ENCODE data around the gene ARHGEF9.
"Not testable (repeated sequence)": the region's sequence is repeated elsewhere in the genome, so short reads cannot be mapped to it uniquely, and the experiment has no call there.

Gene ARHGEF9

DNA sequence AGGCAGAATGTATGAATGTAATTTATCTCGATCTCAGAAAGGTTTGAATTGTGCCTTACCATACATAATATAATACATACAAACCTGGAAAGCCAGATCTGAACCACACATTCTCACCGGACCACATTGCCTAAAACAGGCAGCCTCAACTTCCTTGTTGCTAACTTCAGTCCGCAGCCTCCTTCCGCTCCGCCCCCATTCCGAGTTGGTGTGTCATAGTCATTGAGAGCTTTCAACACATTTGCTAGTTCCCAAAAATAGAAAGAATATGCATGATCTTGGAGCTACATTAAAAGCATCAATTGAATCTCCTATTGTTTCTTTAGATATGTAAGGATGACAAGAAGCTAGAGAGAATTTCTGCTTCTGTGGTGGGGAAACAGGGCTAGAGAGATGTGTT lies 127.2 kb downstream of the ARHGEF9 start:
- DNase-seq = no peak

DNA sequence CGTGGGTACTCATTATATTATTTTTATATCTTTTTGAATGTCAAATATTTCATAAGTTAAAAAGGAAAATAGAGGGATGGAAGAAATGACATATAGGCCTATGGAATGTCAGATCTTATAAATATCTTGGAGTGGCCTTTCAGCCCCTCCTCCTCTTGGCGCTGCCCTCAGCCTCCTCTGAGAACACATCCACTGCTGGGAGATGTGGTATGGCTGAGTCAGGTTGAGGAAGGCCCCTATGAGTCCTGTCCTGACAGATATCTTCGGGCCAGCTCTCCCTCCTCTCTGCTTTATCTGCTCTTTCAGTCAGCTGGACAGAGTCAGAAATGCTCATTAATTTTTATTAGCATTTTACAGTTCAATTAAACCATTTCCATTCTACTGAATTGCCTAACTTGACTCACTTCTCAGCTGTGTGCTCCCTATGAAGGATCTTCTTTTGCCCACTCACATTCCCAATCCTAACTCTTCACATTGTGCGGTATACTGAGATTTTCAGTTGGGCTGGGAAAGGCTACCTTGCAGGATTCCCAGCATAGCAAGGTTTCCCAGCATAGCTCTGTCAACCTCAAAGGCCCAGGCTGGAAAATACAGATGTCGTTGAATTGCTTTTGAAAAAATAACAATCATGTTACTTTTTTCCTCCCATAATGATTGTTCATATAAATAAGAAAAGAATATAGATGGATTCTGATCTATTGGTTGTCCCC lies 128.0 kb downstream of the ARHGEF9 start:
- DNase-seq = no peak

DNA sequence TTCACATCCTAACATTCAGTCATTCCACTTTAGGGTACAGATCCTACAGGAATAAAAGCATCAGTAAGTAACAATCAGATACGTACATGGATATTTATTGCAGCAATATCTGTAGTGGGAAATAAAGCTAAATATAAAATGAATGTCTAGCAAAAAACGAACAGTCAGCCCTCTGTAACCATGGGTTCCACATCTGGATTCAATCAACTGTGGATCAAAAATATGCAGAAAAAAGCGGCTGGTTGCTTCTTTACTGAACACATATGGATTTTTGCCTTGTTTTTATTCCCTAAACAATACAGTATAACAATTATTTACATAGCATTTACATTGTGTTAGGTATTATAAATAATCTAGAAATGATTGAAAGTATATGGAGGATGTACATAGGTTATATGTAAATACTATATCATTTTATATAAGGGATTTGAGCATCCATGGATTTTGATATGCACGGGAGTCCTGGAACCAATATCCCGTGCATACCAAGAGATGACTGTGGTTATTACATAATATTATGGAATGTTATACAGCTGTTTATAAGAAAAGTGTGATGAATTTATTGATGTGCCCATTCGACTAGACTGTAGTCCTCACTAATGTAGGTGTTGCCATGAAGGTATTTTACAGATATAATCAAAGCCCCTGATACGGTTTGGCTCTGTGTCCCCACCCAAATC lies 132.8 kb downstream of the ARHGEF9 start:
- no peak for DNase-seq

DNA sequence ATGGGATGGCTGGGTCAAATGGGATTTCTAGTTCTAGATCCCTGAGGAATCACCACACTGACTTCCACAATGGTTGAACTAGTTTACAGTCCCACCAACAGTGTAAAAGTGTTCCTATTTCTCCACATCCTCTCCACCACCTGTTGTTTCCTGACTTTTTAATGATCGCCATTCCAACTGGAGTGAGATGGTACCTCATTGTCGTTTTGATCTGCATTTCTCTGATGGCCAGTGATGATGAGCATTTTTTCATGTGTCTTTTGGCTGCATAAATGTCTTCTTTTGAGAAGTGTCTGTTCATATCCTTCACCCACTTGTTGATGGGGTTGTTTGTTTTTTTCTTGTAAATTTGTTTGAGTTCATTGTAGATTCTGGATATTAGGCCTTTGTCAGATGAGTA lies 139.3 kb downstream of the ARHGEF9 start:
- not testable (repeated sequence) for DNase-seq

DNA sequence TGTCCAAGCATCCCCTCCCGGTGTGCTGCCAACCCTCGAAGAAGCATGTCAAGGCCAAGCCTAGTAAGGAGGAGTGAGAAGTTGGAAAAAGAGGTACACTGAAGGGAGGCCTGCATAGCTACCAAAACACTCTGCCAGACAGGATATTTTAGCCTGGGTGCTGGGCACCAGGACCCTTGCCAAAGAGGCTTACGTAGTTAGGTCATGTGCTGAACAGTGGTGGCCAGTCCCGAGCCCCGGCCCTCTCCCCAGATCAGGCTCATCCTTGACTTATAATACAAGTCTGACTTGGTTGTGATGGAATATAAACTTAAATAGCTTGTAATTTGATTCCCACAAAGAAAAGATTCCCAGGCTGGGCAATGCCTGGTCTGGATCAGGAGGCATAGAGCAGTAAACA lies 149.3 kb downstream of the ARHGEF9 start:
- DNase-seq = no peak

DNA sequence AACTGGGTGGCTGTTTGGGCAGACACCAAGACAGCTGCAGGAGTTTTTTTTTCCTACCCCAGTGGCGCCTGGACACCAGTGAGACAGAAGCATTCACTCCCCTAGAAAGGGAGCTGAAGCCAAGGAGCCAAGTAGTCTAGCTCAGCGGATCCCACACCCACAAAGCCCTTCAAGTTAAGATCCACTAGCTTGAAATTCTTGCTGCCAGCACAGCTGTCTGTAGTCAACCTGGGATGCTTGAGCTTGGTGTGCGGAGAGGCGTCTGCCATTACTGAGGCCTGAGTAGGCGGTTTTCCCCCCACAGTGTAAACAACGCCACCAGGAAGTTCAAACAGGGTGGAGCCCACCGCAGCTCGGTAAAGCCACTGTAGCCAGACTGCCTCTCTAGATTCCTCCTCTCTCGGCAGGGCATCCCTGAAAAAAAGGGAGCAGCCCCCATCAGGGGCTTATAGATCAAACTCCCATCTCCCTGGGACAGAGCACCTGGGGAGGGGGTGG lies 171.4 kb downstream of the ARHGEF9 start:
- DNase-seq = no peak

DNA sequence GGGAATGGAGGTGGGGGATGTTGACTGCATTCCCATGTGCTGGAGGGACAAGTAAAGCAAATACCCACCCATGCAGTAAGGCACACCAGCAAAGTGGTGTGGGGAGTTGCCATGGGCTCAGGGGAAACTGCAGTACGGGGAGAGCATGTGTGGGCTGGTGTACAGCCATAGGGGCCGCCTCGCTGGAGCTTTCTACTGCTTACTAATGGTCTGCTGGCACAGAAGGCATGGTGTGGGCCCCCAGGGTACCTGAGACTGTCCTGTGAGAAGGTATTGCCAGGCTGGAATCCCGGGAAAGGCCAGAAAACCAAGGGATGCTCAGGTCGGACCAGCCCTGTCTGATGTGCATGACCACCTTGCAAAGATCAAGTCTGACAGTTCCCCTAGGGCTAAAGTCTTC lies 199.1 kb downstream of the ARHGEF9 start:
- DNase-seq = no peak

Data from NCI-H1436 (cell line).